HG03469 (cell line): ENCODE data around the gene GAREM2.

Experiments used
- ATAC-seq: cut with Tn5 transposase; IDR thresholded peaks from one replicate; pipeline ENCODE4 v1.9.1; 2021; ENCODE audit warnings: mild to moderate bottlenecking, moderate library complexity, moderate number of reproducible peaks; ENCODE audit not compliant: unreplicated experiment

The GAREM2 gene

GRCh38 chr2:26224095-26224494 lies 51.2 kb downstream of the GAREM2 start:
- no peak for ATAC-seq

GRCh38 chr2:26229595-26229994 lies 56.7 kb downstream of the GAREM2 start:
- no peak for ATAC-seq

- ATAC-seq, result no peak
Observed at GRCh38 chr2:26230806-26231205, 57.9 kb downstream of the GAREM2 start.

DNA sequence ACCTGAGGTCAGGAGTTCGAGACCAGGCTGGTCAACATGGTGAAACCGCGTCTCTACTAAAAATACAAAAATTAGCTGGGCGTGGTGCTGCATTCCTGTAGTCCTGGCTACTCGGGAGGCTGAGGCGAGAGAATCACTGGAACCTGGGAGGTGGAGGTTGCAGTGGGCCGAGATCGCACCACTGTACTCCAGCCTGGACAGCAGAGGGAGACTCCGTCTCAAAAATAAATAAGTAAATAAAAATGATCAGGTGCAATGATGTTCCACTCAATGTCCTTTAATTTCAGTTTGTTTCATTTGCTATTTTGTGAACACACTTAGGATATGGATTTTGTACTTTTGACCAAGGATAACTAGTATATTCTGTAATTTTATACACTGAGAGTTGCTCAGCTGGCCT lies 62.2 kb downstream of the GAREM2 start:
- ATAC-seq, result no peak

DNA sequence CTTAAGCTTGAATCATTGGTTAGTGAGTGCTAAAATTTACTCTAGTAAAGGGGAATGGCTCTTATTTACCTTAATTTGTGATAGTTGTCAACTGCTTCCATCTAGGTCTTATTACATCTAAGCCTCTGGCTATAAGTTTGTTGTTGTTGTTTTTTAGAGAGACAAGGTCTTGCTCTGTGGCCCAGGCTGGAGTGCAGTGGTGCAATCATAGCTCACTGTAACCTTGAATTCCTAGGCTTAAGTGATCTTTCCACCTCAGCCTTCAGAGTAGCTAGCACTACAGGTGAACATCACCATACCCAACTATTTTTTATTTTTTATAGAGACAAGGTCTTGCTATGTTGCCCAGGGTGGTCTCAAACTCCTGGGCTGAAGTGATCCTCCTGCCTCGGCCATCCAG lies 65.0 kb downstream of the GAREM2 start:
- ATAC-seq, result no peak

DNA sequence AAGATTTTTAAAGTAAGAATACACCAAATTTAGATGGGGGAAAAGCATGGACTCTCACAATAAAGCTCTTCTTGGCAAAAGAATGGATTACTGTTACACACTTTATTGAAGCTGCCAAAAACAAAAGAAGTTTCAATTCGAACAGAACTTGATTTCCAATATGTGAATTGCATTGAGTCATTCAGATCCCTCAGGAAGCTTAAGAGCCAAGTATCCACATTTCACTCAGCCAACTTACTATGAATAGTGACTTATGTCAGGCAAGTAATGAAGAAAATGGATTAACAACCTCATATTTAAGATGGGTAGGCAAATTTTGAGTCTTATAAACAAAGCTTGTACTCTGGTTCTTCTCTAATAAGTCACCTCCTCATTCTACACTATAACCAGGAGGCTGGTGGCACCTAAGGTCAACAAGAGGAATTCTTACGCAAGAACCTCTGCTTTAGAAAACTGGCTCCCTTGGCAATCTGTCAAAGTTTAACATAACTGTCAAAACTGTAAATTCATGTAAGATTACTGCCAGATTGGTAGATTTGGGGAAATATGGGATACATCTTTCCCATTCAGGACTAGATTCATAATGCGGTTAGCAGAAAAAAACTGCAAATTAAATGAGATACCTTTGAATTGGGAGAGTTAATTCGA lies 65.5 kb downstream of the GAREM2 start:
- no peak for ATAC-seq
